ENCODE results near the gene DCLRE1B.

The DCLRE1B gene

GRCh38 chr1:113872219-113872935 is 32.7 kb upstream of the DCLRE1B start:
- H3K9me3 ChIP-seq (ENCODE audit: low read length) = no peaks in the 10 kb centered on the region
- H3K4me3 ChIP-seq (ENCODE audit: low read length) = no peak overlapping the region
- H3K36me3 ChIP-seq (ENCODE audit: insufficient read depth, low read length) = no peaks in the 10 kb centered on the region
- no peak overlapping the region for H2AFZ ChIP-seq (ENCODE audit: low read depth, low read length)
- peaks cover 6% of the 10 kb centered on the region for H3K27me3 ChIP-seq (ENCODE audit: insufficient read depth, low read length)
- no peaks in the 10 kb centered on the region for H3K4me1 ChIP-seq (ENCODE audit: insufficient read depth, low read length)

GRCh38 chr1:113874012-113874879 is 30.9 kb upstream of the DCLRE1B start:
- H3K4me1 ChIP-seq (ENCODE audit: insufficient read depth, low read length) = no peaks in the 10 kb centered on the region
- H3K4me3 ChIP-seq (ENCODE audit: low read length) = no peak overlapping the region
- peaks cover 6% of the 10 kb centered on the region for H3K27me3 ChIP-seq (ENCODE audit: insufficient read depth, low read length)
- H3K9me3 ChIP-seq (ENCODE audit: low read length) = no peaks in the 10 kb centered on the region
- no peak overlapping the region for H2AFZ ChIP-seq (ENCODE audit: low read depth, low read length)
- H3K36me3 ChIP-seq (ENCODE audit: insufficient read depth, low read length) = no peaks in the 10 kb centered on the region

- Histone ChIP-seq H3K36me3 (ENCODE audit: insufficient read depth, low read length) (no peaks in the 10 kb centered on the region), H2AFZ (ENCODE audit: low read depth, low read length) (no peak overlapping the region), H3K4me3 (ENCODE audit: low read length) (no peak overlapping the region), H3K9me3 (ENCODE audit: low read length) (peaks cover 3% of the 10 kb centered on the region), H3K4me1 (ENCODE audit: insufficient read depth, low read length) (no peaks in the 10 kb centered on the region), H3K27me3 (ENCODE audit: insufficient read depth, low read length) (peaks cover 6% of the 10 kb centered on the region)
Observed at GRCh38 chr1:113875714-113876113, 29.4 kb upstream of the DCLRE1B start.

GRCh38 chr1:113876176-113876575 is 28.9 kb upstream of the DCLRE1B start:
- Histone ChIP-seq H3K36me3 (ENCODE audit: insufficient read depth, low read length) (no peaks in the 10 kb centered on the region), H3K4me3 (ENCODE audit: low read length) (no peak overlapping the region), H3K27me3 (ENCODE audit: insufficient read depth, low read length) (peaks cover 6% of the 10 kb centered on the region), H2AFZ (ENCODE audit: low read depth, low read length) (no peak overlapping the region), H3K9me3 (ENCODE audit: low read length) (peaks cover 3% of the 10 kb centered on the region), H3K4me1 (ENCODE audit: insufficient read depth, low read length) (no peaks in the 10 kb centered on the region)

- Histone ChIP-seq H3K4me3 (ENCODE audit: low read length) (no peak overlapping the region), H3K36me3 (ENCODE audit: insufficient read depth, low read length) (no peaks in the 10 kb centered on the region), H2AFZ (ENCODE audit: low read depth, low read length) (no peak overlapping the region), H3K27me3 (ENCODE audit: insufficient read depth, low read length) (no peaks in the 10 kb centered on the region), H3K4me1 (ENCODE audit: insufficient read depth, low read length) (no peaks in the 10 kb centered on the region), H3K9me3 (ENCODE audit: low read length) (peaks cover 3% of the 10 kb centered on the region)
Observed at GRCh38 chr1:113879739-113880038, 25.4 kb upstream of the DCLRE1B start.

- no peaks in the 10 kb centered on the region for H3K36me3 ChIP-seq (ENCODE audit: insufficient read depth, low read length)
- H3K4me1 ChIP-seq (ENCODE audit: insufficient read depth, low read length) = no peaks in the 10 kb centered on the region
- H3K9me3 ChIP-seq (ENCODE audit: low read length) = peaks cover 3% of the 10 kb centered on the region
- no peak overlapping the region for H2AFZ ChIP-seq (ENCODE audit: low read depth, low read length)
- H3K4me3 ChIP-seq (ENCODE audit: low read length) = no peak overlapping the region
- H3K27me3 ChIP-seq (ENCODE audit: insufficient read depth, low read length) = no peaks in the 10 kb centered on the region
Observed at GRCh38 chr1:113881661-113882060, 23.5 kb upstream of the DCLRE1B start.

- H3K4me3 ChIP-seq (ENCODE audit: low read length) = no peak overlapping the region
- H3K36me3 ChIP-seq (ENCODE audit: insufficient read depth, low read length) = no peaks in the 10 kb centered on the region
- H3K4me1 ChIP-seq (ENCODE audit: insufficient read depth, low read length) = no peaks in the 10 kb centered on the region
- H3K27me3 ChIP-seq (ENCODE audit: insufficient read depth, low read length) = no peaks in the 10 kb centered on the region
- no peak overlapping the region for H2AFZ ChIP-seq (ENCODE audit: low read depth, low read length)
- no peaks in the 10 kb centered on the region for H3K9me3 ChIP-seq (ENCODE audit: low read length)
Observed at GRCh38 chr1:113886417-113887401, 18.4 kb upstream of the DCLRE1B start.

- Histone ChIP-seq H3K36me3 (ENCODE audit: insufficient read depth, low read length) (no peaks in the 10 kb centered on the region), H2AFZ (ENCODE audit: low read depth, low read length) (no peak within 1 kb of the TSS), H3K4me3 (ENCODE audit: low read length) (no peak within 1 kb of the TSS), H3K27me3 (ENCODE audit: insufficient read depth, low read length) (no peaks in the 10 kb centered on the region), H3K9me3 (ENCODE audit: low read length) (no peaks in the 10 kb centered on the region), H3K4me1 (ENCODE audit: insufficient read depth, low read length) (no peaks in the 10 kb centered on the region)
Observed at GRCh38 chr1:113887402-113888175, 17.5 kb upstream of the DCLRE1B start, which contains the start of gene BCL2L15. TSS of gene BCL2L15 (minus strand) at chr1:113887581. CDS start at chr1:113887375, 206 bp downstream.

- Histone ChIP-seq H3K36me3 (ENCODE audit: insufficient read depth, low read length) (peaks cover 3% of the 10 kb centered on the region), H3K4me1 (ENCODE audit: insufficient read depth, low read length) (no peaks in the 10 kb centered on the region), H3K4me3 (ENCODE audit: low read length) (no peak overlapping the region), H3K27me3 (ENCODE audit: insufficient read depth, low read length) (no peaks in the 10 kb centered on the region), H3K9me3 (ENCODE audit: low read length) (no peaks in the 10 kb centered on the region), H2AFZ (ENCODE audit: low read depth, low read length) (no peak overlapping the region)
Observed at GRCh38 chr1:113890816-113891215, 14.3 kb upstream of the DCLRE1B start.

- Histone ChIP-seq H3K27me3 (ENCODE audit: insufficient read depth, low read length) (no peaks in the 10 kb centered on the region), H3K9me3 (ENCODE audit: low read length) (no peaks in the 10 kb centered on the region), H3K4me1 (ENCODE audit: insufficient read depth, low read length) (no peaks in the 10 kb centered on the region), H3K4me3 (ENCODE audit: low read length) (no peak overlapping the region), H2AFZ (ENCODE audit: low read depth, low read length) (no peak overlapping the region), H3K36me3 (ENCODE audit: insufficient read depth, low read length) (peaks cover 7% of the 10 kb centered on the region)
Observed at GRCh38 chr1:113891631-113892220, 13.4 kb upstream of the DCLRE1B start.

GRCh38 chr1:113893267-113893666 is 11.9 kb upstream of the DCLRE1B start:
- no peaks in the 10 kb centered on the region for H3K9me3 ChIP-seq (ENCODE audit: low read length)

GRCh38 chr1:113895098-113895497 is 10.0 kb upstream of the DCLRE1B start:
- Histone ChIP-seq H2AFZ (ENCODE audit: low read depth, low read length) (no peak overlapping the region), H3K27me3 (ENCODE audit: insufficient read depth, low read length) (no peaks in the 10 kb centered on the region), H3K4me3 (ENCODE audit: low read length) (no peak overlapping the region), H3K4me1 (ENCODE audit: insufficient read depth, low read length) (no peaks in the 10 kb centered on the region), H3K36me3 (ENCODE audit: insufficient read depth, low read length) (peaks cover 32% of the 10 kb centered on the region), H3K9me3 (ENCODE audit: low read length) (no peaks in the 10 kb centered on the region)

More at GRCh38 chr1:113893267-113893666, 11.9 kb upstream of the DCLRE1B start:
- H3K27me3 ChIP-seq (ENCODE audit: insufficient read depth, low read length) = no peaks in the 10 kb centered on the region
- no peaks in the 10 kb centered on the region for H3K4me1 ChIP-seq (ENCODE audit: insufficient read depth, low read length)
- peaks cover 18% of the 10 kb centered on the region for H3K36me3 ChIP-seq (ENCODE audit: insufficient read depth, low read length)
- no peak overlapping the region for H2AFZ ChIP-seq (ENCODE audit: low read depth, low read length)
- H3K4me3 ChIP-seq (ENCODE audit: low read length) = no peak overlapping the region
